Tibial nerve (tissue), 3 donors: ENCODE data around the gene LYPD8.

Experiments
- CTCF ChIP-seq, 5 experiments: fragments of 200-600 bp in 3 of 5; fragments of 450-650 bp in 2 of 5; sonication (generic) in 3 of 5; IDR thresholded peaks; one replicate each; pipeline ENCODE4 v1.5.1; 2016 to 2019; ENCODE audit warnings: antibody characterized with exemption in 5 of 5, mild to moderate bottlenecking in 3 of 5, moderate library complexity in 2 of 5
- POLR2A ChIP-seq, 2 donors: fragments of 450-650 bp; IDR thresholded peaks; one replicate each; pipeline ENCODE4 v1.6.1; 2017; ENCODE audit warnings: antibody characterized with exemption in 2 of 2, mild to moderate bottlenecking in 2 of 2, moderate library complexity in 2 of 2

DNA sequence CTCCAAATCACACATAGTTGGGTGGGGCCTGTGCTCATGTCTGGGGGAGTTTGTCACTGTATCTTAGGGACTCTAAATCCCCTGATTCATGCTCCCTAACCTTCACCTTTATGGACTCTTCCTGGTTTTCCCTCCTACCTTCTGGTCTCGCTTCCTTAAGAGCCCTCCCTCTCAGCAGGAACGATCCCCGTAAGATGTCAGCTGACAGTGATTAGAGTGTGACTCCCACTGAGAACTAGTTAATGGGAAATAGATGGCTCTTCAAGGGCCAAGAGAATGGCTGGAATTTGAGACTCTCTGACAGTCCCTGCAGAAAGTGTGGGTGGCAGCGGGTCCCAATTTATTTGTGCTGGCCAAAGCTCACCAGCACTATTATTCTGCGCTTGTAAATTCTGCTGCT is 22.0 kb downstream of the LYPD8 start:
- no peak for TF ChIP-seq CTCF (IDR thresholded peaks at IDR 0.05)
- TF ChIP-seq POLR2A (IDR thresholded peaks at IDR 0.05) = no peak
